Hypothalamus (tissue), 51 donors: Measurements from ENCODE around the gene SERINC4.

ENCODE experiments used
- DNase-seq, 51 donors: peaks; one replicate each; lab custom pipeline; 2025; lab: John Stamatoyannopoulos, UW

Gene SERINC4

DNA sequence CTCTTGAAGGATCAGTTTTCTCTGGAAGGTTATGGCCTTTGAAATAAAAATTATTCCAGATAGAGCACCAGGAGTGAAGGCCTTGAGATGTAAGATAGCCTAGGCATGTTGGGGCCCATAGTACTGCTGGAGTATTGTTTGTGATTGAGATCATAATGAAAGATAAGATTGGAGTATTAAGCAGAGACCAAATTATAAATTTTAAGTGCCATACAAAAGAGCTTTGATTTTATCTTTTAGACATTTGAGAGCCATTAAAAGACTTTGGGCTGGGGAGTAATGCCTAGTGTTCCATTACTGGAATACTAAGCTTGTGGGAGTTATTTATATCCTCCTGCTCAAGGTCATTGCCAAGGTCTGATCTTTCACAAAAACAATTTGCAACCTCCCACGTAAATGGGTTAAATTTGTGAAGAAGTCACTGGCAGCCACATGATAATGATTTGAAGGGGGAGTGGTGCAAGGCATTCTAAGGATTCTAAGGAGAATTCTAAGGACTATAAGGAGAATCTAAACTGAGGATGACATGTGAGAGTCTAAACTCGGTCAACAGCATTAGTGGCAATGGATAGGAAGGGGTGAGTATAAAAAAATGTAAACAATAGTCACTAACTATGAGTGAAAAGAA is 36.1 kb downstream of the SERINC4 start:
- DNase-seq, result no peak

DNA sequence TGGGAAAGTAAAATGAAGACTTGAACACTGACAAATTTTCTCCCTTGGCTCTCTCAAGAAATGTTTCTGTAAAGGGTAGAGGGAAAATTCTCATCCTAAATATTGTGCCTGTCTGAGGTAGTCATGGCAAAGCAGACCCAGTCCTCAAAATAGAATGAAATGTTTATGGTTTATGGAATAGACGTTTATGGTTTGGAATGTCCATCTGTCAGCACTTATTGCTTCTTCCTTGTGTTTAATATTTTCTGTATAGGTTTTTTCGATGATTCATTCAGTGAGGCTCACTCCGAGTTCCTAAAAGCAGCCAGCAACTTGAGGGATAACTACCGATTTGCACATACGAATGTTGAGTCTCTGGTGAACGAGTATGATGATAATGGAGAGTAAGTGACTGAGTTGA is 37.2 kb downstream of the SERINC4 start:
- DNase-seq, result no peak

DNA sequence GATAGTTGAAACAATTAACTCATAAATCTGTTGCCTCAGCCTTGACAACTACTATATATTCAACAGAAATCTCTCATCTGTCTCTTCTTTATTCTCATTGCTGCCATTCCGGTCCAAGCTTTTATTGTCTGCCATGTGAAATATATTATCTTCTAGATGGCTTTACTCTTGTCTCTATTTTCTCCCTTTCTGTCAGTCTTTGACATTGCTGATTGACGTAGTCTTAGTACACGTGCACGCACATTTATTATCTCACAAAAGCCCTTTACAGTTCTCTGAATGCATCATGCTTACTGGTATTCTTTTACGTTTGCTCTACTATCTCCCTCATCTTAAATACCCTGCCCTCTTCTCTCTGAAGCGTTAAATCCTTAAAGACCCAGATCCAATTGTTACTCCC is 48.1 kb downstream of the SERINC4 start:
- DNase-seq, result no peak

DNA sequence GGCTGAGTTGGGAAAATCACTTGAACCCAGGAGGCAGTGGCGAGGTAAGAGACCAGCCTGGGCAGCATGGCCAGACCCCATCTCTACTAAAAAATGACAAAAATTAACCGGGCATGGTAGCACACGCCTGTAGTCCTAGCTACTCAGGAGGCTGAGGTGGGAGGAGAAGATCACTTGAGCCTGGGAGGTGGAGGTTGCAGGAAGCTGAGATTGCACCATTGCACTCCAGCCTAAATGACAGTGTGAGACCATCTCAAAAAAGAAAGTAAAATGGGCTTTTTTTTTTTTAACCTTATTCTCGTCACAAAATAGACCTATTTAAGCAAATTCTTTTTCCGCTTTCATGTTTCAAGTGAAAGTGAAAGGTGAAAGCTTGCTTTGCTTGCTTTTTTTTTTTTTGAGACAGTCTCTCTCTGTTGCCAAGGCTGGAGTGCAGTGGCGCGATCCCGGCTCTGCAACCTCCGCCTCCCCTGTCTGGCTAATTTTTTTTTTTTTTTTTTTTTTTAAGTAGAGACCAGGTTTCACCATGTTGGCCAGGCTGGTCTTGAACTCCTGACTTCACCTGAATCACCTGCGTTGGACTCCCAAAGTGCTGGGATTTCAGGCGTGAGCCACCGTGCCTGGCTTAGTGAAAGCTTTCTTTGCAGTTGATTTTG is 50.2 kb downstream of the SERINC4 start:
- DNase-seq, result no peak

DNA sequence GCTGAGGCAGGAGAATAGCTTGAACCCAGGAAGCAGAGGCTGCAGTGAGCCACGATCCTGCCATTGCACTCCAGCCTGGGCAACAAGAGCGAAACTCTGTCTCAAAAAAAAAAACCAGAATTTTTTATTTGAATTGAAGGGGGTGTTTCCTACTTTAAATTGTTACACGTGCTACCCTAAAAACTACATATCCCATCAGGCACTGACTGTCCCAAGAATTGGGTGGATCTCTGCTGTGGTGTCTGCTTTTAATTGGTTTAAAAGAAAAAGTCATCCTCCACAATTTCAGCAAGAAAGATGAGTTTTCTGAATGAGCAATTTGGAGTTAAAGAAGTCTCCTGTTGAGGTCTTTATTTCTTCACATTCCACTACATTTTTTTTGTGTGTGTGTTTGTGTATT is 51.6 kb downstream of the SERINC4 start:
- DNase-seq, result no peak

DNA sequence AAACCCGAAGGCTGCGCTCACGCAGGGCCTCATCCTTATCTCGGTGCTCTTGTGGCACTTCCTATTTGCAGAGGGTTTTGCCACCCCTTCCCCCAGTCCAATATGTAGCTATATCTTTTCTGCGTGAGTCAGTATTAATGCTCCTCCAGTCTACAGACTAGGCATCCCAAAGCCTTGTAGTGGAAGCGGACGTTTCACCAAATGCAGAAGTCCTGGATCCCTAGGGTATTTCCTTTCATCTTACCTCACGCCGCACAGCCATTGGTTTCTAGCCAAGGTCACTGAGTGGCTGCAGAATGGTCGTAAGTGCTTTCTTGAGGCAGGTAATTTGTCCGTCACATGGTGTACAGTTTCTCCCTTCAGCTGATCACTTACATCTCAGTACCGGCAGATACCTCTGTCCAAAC is 53.1 kb downstream of the SERINC4 start:
- peak in 1 of 51 donors; percentile 23 for DNase-seq

DNA sequence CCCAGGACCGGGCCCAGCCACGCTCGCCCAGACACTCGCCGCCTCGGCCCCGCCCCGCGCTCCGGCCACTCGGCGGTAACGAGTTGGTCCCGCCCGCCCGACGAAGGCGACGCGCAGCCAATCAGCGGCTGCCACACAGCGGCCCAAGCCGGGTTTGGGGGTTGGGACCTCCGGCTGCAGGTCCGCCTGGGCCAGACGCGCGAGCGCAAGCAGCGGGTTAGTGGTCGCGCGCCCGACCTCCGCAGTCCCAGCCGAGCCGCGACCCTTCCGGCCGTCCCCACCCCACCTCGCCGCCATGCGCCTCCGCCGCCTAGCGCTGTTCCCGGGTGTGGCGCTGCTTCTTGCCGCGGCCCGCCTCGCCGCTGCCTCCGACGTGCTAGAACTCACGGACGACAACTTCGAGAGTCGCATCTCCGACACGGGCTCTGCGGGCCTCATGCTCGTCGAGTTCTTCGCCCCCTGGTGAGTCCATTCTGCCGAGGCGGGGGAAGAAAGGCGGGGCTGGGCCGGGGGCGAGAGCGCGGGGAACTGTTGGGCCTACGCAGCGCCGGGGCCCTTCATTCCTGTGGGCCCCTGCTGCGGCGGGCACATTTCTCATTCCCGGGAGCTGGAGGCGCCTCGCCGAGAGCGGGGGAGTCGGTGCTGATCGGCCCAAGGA is 53.6 kb downstream of the SERINC4 start, which contains the start of gene PDIA3:
Gene PDIA3, plus strand, starts transcription at position 194 of the 658 bp plus-strand sequence. Its CDS starts 102 bp downstream, at position 296.
- peak; percentile 50 to 97 (median 90) for DNase-seq
